Keratinocyte (primary cell): ENCODE data around the gene OR13J1.

Experiments
- EZH2 ChIP-seq: IDR thresholded peaks from one replicate; pipeline ENCODE4 v1.6.1; 2012; ENCODE audit warnings: inconsistent platforms, mild to moderate bottlenecking, low read length, moderate library complexity
- TF ChIP-seq, protein P1 (sequence below), 3 experiments: IDR thresholded peaks in 1 of 3; conservative IDR thresholded peaks in 1 of 3; optimal IDR thresholded peaks in 1 of 3; 2 replicates in 2 of 3; 3 replicates in 1 of 3; pipeline versions ENCODE3 to v1.5.1; 2011; ENCODE audit warnings: low read length in 3 of 3, mild to moderate bottlenecking in 3 of 3, moderate library complexity in 2 of 3, control low read depth in 1 of 3, inconsistent platforms in 1 of 3; ENCODE audit not compliant: insufficient read depth in 2 of 3; ENCODE audit errors: extremely low read depth in 1 of 3

DNA sequence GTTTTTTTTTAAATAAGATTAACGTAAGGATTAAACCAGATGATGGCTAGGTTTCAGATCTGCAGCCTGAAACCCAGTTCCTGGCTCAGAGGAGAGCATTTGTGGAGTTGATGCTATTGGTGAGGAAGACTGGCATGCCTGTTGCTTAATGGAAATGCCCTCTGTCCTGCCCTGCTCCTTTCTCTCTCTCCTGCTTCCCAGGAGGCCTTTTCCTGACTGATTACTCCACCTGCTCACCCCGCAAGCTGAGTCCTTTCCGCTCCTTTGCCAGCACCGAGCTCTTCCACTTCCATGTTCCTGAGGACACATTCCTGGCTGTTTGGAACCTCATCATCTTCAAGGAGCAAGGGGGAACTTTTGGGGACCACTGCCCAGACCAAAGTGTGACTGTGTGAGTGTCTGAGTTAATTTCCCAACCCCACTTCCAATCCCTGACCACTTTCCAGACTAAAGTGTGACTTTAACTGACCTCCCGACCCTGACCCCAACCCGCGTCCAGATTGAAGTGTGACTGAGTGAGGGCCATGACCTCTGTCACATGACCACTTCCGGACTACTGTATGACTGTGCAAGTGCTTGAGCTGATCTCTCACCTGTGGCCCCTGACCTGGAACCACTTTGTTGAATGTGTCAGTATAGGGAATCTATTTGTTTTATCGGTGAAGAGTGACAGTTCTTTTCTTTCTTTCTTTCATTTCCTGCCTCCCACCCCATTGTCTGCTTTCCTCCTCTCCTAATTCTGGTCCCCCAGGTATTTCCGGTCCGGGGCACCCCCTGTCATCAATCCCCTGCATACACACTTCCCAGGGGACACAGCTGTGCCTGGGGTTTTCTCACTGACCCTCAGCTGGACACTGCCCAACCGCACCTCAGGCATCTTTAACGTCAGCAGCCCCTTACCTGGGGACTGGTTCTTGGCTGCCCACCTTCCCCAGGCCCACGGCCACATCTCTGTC lies 35.7 kb downstream of the OR13J1 start:
- TF ChIP-seq, protein P1, sequence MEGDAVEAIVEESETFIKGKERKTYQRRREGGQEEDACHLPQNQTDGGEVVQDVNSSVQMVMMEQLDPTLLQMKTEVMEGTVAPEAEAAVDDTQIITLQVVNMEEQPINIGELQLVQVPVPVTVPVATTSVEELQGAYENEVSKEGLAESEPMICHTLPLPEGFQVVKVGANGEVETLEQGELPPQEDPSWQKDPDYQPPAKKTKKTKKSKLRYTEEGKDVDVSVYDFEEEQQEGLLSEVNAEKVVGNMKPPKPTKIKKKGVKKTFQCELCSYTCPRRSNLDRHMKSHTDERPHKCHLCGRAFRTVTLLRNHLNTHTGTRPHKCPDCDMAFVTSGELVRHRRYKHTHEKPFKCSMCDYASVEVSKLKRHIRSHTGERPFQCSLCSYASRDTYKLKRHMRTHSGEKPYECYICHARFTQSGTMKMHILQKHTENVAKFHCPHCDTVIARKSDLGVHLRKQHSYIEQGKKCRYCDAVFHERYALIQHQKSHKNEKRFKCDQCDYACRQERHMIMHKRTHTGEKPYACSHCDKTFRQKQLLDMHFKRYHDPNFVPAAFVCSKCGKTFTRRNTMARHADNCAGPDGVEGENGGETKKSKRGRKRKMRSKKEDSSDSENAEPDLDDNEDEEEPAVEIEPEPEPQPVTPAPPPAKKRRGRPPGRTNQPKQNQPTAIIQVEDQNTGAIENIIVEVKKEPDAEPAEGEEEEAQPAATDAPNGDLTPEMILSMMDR (optimal IDR thresholded peaks at IDR 0.05 in 1 of 3, IDR thresholded peaks at IDR 0.05 in 1 of 3, conservative IDR thresholded peaks at IDR 0.05 in 1 of 3; ENCODE audit: extremely low read depth in 1 of 3, insufficient read depth in 2 of 3, low read length in 3 of 3) = no peak
- TF ChIP-seq EZH2 = no peak
